HK-2 (cell line): ENCODE measurements around the gene SECISBP2L.
"Not testable (repeated sequence)": the region's sequence is repeated elsewhere in the genome, so short reads cannot be mapped to it uniquely, and the experiment has no call there.

Experiments used
- DNase-seq: peaks from one replicate; pipeline ENCODE4 v3.0.0-alpha.2; 2018; ENCODE audit not compliant: unreplicated experiment

Gene SECISBP2L

GRCh38 chr15:48993380-48993779 is 52.9 kb downstream of the SECISBP2L start:
- DNase-seq = no peak

- DNase-seq = no peak
Observed at GRCh38 chr15:48992545-48992944, 53.7 kb downstream of the SECISBP2L start.

- no peak for DNase-seq
Observed at GRCh38 chr15:48992096-48992495, 54.1 kb downstream of the SECISBP2L start.

- no peak for DNase-seq
Observed at GRCh38 chr15:48989170-48989569, 57.1 kb downstream of the SECISBP2L start.

- no peak for DNase-seq
Observed at GRCh38 chr15:48987142-48987541, 59.1 kb downstream of the SECISBP2L start.

GRCh38 chr15:48986240-48986639 is 60.0 kb downstream of the SECISBP2L start:
- no peak for DNase-seq

GRCh38 chr15:48985516-48985915 is 60.7 kb downstream of the SECISBP2L start:
- DNase-seq = no peak

GRCh38 chr15:48984811-48985352 is 61.4 kb downstream of the SECISBP2L start:
- DNase-seq = no peak

GRCh38 chr15:48984021-48984710 is 62.1 kb downstream of the SECISBP2L start:
- no peak for DNase-seq

GRCh38 chr15:48983300-48983699 is 62.9 kb downstream of the SECISBP2L start:
- DNase-seq = no peak

- no peak for DNase-seq
Observed at GRCh38 chr15:48981941-48982340, 64.3 kb downstream of the SECISBP2L start.

- no peak for DNase-seq
Observed at GRCh38 chr15:48978638-48979037, 67.6 kb downstream of the SECISBP2L start.

- no peak for DNase-seq
Observed at GRCh38 chr15:48976444-48977088, 69.7 kb downstream of the SECISBP2L start.

GRCh38 chr15:48975472-48976419 is 70.5 kb downstream of the SECISBP2L start:
- DNase-seq = peak; percentile 66

- DNase-seq = no peak
Observed at GRCh38 chr15:48974882-48975281, 71.4 kb downstream of the SECISBP2L start.

GRCh38 chr15:48972750-48973503 is 73.3 kb downstream of the SECISBP2L start:
- DNase-seq = no peak

GRCh38 chr15:48970926-48971325 is 75.3 kb downstream of the SECISBP2L start:
- not testable (repeated sequence) for DNase-seq

- DNase-seq = no peak
Observed at GRCh38 chr15:48968066-48968465, 78.2 kb downstream of the SECISBP2L start.

GRCh38 chr15:48967336-48967735 is 78.9 kb downstream of the SECISBP2L start:
- DNase-seq = no peak

GRCh38 chr15:48966595-48967301 is 79.5 kb downstream of the SECISBP2L start:
- DNase-seq = no peak

- DNase-seq = no peak
Observed at GRCh38 chr15:48965972-48966371, 80.3 kb downstream of the SECISBP2L start.
